HG03457 (cell line): ENCODE results near the gene CRB1.
"Not testable (repeated sequence)": the region's sequence is repeated elsewhere in the genome, so short reads cannot be mapped to it uniquely, and the experiment has no call there.

Source experiments
- ATAC-seq: cut with Tn5 transposase; IDR thresholded peaks from one replicate; pipeline ENCODE4 v1.9.1; 2021; ENCODE audit warnings: moderate number of reproducible peaks; ENCODE audit not compliant: unreplicated experiment

CRB1 gene

DNA sequence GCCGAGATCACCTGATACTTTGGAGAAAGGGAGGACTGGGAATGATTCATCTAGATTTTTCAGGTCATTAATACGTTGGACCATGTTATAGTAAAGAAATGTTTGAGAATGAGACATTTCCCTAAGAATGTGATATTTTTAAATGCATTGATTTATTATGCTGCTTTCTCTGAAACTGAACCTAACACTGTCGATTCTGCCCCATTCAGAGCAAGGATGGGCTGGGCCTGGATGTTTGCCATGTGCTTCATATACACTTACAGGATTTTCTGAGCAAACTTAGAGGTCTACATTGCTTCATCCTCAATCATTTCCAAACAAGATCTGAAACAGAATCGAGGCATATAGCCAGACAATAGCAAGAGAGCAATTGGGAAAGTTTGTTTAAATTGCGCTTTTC lies 183.3 kb downstream of the CRB1 start:
- ATAC-seq = no peak

- no peak for ATAC-seq
Measured at GRCh38 chr1:197453376-197454058, 185.5 kb downstream of the CRB1 start.

DNA sequence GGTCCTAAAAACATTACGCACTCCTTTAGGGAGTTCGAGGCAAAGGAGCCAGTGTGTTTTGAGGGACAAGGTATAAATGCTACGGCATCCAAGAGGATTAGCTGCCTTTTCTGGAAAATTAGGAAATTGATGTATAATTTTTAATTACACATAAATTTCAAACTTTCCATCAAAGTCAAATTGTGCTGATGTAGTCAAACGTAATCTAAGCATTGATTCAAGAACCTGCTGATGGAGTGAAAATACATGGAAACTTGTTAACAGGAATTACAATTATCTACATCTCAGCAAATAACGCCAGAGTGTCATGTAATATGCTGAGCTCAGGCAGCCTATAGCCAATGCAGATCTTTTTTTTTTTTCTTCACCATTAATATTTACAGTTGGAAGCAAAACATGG lies 194.5 kb downstream of the CRB1 start:
- ATAC-seq = no peak

GRCh38 chr1:197463142-197463541 lies 195.1 kb downstream of the CRB1 start:
- no peak for ATAC-seq

GRCh38 chr1:197464044-197464443 lies 196.0 kb downstream of the CRB1 start:
- no peak for ATAC-seq

DNA sequence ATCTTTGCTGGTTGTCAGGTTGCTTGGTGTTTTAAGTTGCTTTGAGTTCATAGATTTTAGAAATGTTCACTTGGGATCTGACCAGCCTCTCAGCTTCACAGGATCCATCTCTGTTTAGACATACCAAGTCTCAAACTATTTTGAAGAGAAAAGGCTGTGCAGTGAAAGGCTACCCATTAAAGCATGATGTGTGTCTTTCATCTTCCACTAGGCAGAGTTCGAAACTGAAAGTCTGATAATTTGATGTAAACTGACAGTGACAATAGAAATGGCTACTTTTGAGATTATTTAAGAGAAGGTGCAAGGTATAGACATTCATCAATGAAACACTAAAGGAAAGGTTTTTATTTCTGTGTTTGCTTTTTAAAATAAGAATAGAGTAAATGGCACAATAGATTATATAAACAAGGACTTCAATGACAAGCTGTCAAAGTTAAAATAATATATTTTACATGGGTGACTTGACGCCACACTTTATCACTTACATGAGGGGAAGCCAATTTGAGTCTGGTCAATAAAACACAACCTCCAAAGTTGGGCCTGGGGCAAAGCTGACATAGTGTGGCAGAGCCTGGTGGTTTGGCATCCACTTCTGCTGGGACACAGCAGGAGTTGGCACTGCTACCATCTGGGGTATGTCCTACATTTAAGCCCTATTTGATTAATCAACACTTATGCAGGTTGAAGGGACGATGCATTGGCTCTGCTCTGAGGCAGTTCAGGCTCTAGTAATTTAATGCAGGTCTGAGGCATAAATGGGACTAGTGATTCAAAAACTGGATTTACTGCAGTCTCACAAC lies 197.7 kb downstream of the CRB1 start:
- ATAC-seq = no peak

DNA sequence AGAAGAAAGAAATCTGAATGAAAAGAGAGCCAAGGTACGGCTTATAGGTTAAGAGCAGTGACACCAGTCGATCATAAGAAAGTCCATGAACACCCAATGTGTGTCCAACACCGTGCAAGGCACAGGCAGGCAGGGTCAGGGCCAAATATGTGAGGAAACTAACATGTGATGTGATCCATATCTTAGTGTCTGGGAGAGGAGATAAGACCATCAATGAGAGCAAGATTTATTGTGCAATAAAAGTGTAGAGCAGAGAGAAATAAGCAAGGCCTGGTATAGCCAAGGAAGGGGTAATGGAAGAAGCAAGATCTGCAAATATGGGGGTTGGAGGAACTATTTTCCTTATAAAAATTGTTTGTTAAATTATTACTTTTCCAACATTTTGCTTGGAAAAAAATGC lies 198.8 kb downstream of the CRB1 start:
- no peak for ATAC-seq

- ATAC-seq = no peak
Measured at GRCh38 chr1:197467881-197468280, 199.8 kb downstream of the CRB1 start.

DNA sequence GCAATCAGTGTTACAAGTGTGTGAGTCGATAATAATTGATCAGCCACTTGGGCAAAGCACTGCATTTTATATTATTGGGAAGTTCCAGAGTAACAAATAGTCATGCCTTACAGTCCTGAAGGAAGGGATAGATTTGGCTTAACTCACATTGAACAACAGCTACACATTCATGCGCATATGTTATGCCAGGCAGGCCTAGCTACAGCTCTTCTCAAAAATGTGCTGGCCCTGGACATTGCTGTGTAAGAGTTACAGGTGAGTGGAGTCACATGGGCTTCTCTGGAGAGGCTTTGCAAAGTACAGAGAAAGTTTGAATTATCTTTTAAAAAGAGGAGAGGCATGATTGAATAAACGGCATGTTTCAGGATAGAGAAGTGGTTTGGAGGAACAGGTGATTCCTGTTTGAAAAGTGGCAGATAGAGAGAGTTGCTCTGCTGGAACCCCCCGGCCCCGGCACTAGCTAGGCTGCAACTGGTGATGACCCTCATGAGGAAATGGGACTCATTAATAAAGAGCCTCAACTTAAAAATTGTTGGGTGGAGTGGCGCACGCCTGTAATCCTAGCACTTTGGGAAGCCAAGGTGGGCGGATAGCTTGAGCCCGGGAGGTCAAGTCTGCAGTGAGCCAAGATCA lies 200.6 kb downstream of the CRB1 start:
- no peak for ATAC-seq

- no peak for ATAC-seq
Measured at GRCh38 chr1:197469620-197470210, 201.7 kb downstream of the CRB1 start.

DNA sequence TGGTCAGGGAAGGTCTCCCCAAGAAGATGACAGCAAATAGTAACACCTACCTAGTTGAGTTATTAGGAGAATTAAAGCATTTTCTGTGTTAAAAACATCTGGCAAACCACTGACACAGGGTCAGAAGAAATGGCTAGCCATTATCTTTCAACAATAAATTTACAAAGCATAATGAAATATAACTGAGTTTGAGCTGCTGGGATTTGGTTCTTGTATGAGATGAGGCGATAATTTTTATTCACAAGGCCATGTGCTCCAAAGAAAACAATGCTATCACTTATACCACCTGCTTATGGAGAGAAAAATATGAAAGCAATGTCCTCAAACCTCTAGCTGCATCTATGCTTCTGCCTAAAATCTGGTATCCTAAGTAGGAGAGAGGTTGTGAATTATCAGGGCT lies 202.3 kb downstream of the CRB1 start:
- ATAC-seq = no peak

DNA sequence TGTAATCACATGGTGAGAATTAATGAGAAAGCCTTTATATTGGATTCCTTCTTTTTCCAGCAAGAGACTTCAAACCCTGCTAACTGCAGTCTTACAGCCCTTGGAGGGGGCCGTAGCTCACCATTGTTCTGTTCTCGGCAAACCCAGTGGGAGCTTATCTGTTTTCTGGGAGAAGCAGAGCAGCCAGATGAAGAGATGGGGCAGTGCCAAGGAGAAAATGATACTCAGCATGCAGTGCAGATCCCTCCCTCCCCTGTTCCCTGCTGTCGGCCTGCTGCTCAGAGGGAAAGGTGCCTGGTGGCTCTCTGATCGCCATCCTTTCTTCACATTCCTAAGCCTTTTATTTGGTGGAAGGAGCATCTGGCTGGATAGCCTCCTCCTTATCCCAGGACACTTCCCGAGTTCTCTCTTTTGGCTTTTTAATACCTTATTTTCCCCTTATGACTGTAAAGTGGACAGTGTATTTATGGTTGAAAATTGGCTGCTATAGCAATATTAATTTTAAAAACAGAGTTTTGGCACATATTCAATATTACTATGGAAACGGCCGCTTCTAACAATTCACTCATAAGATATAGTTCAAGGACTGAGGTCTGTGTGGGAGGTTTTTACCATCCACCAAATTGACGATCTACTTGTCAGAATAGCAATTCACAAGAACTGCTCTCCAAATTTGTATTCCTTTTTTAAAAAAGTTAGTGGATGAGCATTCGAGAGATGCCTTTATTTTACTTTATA lies 203.4 kb downstream of the CRB1 start:
- ATAC-seq = no peak

GRCh38 chr1:197472141-197472540 lies 204.1 kb downstream of the CRB1 start:
- ATAC-seq = no peak

GRCh38 chr1:197480446-197480845 lies 212.4 kb downstream of the CRB1 start:
- no peak for ATAC-seq

GRCh38 chr1:197481101-197481500 lies 213.0 kb downstream of the CRB1 start:
- no peak for ATAC-seq

GRCh38 chr1:197485790-197486189 lies 217.7 kb downstream of the CRB1 start:
- no peak for ATAC-seq

- ATAC-seq = no peak
Measured at GRCh38 chr1:197486946-197487345, 218.9 kb downstream of the CRB1 start.

- not testable (repeated sequence) for ATAC-seq
Measured at GRCh38 chr1:197491505-197491904, 223.5 kb downstream of the CRB1 start.

DNA sequence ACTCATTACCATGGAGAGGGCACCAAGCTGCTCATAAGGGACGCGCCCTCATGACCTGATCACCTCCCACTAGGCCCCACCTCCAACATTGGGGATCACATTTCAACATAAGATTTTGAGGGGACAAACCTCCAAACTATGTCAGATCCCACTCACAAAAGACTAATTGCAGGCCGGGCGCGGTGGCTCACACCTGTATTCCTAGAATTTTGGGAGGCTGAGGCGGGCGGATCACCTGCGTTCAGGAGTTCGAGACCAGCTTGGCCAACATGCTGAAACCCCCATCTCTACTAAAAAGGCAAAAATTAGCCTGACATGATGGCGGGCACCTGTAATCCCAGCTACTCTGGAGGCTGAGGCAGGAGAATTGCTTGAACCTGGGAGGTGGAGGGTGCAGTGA lies 228.7 kb downstream of the CRB1 start:
- ATAC-seq = no peak

DNA sequence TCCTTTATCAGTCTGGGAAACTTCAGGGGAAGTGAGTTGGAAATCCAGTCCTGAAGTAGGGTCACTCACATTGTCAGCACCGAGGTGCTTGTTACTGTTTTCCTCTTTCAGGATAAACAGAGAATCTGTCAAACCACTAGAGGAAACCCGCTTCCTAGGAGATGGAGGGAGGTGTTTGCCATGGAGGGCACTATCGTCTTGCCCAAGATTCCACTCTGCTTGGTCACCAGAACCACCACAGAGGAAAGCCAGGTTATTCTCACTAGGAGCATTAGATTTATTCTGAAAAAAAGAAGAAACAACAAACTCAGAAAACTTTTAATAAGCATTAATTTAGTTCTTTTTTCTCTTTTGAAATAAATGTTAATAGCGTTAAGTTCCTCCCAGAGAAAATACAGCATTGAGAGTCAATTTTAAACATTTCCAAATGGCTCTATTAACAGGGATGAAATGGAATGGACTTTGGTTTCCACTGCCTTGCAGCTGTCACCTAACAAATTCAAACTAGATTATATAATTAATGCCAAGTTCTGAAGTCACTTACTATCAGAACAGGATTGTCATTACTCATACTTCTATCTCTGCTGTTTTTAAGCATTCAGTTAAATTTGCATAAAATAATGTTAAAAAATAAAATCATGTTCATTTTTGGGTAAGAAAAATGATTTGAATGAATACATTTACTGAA lies 242.8 kb downstream of the CRB1 start:
- ATAC-seq = no peak
